Gastroesophageal sphincter (tissue), 3 donors: ENCODE measurements around the gene GNL2.
A peak's percentile ranks its signal among the peaks of the same experiment; 100 is the strongest.

Experiments used
- CTCF ChIP-seq, 4 experiments: fragments of 200-600 bp in 2 of 4; fragments of 450-650 bp in 2 of 4; sonication (generic) in 1 of 4; IDR thresholded peaks; one replicate each; pipeline ENCODE4 v1.5.1; 2017 to 2019; ENCODE audit warnings: antibody characterized with exemption in 4 of 4, mild to moderate bottlenecking in 2 of 4, moderate library complexity in 2 of 4
- POLR2A ChIP-seq, 2 donors: fragments of 450-650 bp; IDR thresholded peaks; one replicate each; pipeline ENCODE4 v1.6.1; 2017; ENCODE audit warnings: antibody characterized with exemption in 2 of 2, mild to moderate bottlenecking in 2 of 2, moderate library complexity in 1 of 2
- POLR2AphosphoS5 ChIP-seq: sonication (generic); formaldehyde crosslinking; IDR thresholded peaks from one replicate; pipeline ENCODE4 v1.6.1; 2017; ENCODE audit warnings: antibody characterized with exemption

GRCh38 chr1:37561133-37562132, 34.3 kb downstream of the GNL2 start:
- no peak for TF ChIP-seq POLR2A (IDR thresholded peaks at IDR 0.05)
- peak in 2 of 4 experiments; percentile 23 to 43 for TF ChIP-seq CTCF (IDR thresholded peaks at IDR 0.05)
- TF ChIP-seq POLR2AphosphoS5 = no peak
